ENCODE measurements around the gene NBPF14.
"Not testable (repeated sequence)": the region's sequence is repeated elsewhere in the genome, so short reads cannot be mapped to it uniquely, and the experiment has no call there.

DNA sequence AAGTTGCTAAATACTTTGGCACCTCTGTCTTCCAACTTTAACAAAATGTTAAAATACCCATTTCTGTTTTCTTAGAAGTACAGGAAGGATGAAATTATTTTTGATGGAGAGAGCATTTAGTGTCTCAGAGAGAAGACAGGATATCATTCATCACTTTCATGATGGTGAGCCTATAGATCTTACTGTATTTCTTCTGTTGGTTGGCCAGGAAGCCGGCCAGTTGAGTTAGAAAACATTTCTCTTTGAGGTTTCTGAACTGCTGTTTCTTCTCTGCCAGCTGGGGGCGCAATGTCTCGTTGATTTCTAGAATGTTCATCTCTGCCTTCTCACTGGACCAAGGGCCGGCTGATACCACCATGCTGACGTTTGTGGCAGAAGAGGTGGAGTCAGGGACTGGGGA lies 451 bp downstream of the NBPF14 start:
- TF ChIP-seq EZH2 (IDR thresholded peaks at IDR 0.05; ENCODE audit: low read length, missing control alignments), result not testable (repeated sequence)
- TF ChIP-seq, protein P1, sequence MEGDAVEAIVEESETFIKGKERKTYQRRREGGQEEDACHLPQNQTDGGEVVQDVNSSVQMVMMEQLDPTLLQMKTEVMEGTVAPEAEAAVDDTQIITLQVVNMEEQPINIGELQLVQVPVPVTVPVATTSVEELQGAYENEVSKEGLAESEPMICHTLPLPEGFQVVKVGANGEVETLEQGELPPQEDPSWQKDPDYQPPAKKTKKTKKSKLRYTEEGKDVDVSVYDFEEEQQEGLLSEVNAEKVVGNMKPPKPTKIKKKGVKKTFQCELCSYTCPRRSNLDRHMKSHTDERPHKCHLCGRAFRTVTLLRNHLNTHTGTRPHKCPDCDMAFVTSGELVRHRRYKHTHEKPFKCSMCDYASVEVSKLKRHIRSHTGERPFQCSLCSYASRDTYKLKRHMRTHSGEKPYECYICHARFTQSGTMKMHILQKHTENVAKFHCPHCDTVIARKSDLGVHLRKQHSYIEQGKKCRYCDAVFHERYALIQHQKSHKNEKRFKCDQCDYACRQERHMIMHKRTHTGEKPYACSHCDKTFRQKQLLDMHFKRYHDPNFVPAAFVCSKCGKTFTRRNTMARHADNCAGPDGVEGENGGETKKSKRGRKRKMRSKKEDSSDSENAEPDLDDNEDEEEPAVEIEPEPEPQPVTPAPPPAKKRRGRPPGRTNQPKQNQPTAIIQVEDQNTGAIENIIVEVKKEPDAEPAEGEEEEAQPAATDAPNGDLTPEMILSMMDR (conservative IDR thresholded peaks at IDR 0.05 in 1 of 2, IDR thresholded peaks at IDR 0.05 in 1 of 2; ENCODE audit: low read depth in 1 of 2, low read length in 2 of 2), result not testable (repeated sequence)
